HUDEP-2 (cell line): ENCODE data around the gene LAMB3.
"Not testable (repeated sequence)": the region's sequence is repeated elsewhere in the genome, so short reads cannot be mapped to it uniquely, and the experiment has no call there.

Experiments
- DNase-seq, 76 experiments: peaks; one replicate each; lab custom pipeline; 2025; ENCODE audit not compliant: unreplicated experiment in 76 of 76; lab: John Stamatoyannopoulos, UW

The LAMB3 gene

GRCh38 chr1:209652121-209652735, at the start of gene LAMB3:
Gene LAMB3, minus strand, starts transcription at chr1:209652425. Its CDS starts 1,481 bp downstream, at chr1:209650944.
- no peak for DNase-seq

- DNase-seq = not testable (repeated sequence)
Measured at GRCh38 chr1:209700686-209701085, 48.5 kb upstream of the LAMB3 start.

DNA sequence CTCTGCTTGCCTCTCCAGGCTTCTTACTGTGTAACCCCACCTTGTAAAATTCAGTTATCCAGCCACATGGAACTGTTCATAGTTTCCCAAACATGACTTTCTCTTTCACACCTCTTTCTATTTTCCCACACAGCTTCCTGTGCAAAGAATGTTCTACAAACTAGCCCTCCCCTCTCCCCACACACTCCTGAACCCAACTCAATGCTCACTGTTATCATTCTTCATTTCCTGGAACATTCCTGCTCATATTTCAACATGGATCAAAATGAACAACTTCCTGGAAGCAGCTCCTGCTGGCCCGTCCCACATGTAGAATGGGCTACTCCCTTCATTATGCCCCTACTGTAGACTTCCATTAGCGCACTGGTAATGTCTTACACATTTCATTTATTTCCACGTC, 44.9 kb upstream of the LAMB3 start:
- no peak for DNase-seq

DNA sequence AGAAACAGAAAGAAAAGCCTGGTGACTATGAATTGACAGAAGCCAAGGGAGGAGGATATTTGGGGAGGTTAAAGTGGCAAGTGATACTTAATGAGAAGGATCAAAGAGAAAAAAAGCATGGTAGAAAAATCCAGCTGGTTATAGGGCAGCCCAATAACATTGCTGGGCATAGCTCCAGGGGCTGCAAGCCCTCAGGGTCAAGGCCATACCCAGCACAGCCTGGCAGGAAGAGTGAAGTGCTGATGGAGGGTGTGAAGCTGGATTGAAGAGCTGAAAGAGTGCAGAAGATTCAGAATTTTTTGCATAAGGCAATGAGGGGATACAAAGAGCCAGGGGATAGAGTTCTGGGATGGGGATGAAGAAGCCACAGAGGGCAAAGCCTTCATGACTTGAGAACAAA, 44.4 kb upstream of the LAMB3 start:
- no peak for DNase-seq

DNA sequence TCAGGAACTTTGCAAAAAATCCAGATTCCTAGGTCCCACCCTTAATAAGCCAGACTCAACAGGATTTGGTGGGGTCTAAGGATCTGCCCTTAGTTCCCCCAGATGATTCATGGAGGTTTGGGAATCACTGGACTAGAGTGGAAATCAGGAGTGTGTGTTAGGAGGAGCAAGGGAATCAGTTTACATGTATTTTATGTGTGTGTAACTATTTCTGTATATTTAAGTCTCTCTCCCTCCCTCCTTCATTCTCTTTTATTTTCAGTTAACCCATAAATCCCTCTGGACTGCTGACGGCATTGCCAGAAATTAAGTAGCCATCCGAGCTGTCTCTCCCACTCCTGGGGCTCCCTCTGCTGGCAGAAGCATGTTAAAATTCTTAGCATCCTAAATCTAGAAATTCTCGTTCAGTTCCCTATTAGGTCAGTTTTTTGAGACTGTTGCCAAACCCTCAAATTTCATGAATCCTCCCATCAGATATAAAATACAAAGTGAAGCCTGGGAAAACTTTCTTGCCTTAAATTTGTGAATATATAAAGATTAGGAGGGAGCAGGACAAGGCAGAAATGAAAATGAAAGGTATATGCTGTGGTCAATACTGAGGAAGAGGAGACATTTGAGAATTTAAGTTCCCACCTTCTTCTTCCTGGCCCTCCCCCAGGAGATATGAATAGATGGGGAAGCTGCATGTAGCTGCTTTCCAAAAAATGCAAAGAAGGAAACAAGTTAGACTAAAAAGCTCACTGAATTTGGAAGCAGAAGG, 40.7 kb upstream of the LAMB3 start:
- peak in 53 of 76 experiments; percentile 3 to 70 (median 33) for DNase-seq

DNA sequence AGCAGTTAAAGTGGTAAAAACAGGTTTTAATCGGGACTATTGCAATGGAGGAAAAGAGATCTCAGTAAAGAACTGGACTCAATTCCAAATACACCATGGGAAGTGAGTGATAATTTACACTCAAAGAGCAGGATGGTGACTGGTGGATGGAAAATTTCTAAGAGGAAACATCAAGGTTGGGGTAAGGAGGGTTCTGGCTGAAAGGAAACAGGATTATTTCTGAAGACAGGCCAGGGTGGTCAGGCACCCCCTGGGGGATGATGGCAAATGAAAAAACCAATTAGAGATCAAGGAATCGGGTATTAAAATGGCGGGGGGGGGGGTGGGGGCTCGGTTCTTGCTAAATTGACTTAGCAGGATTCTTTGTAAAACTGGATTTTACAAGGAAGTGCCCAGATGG, 40.1 kb upstream of the LAMB3 start:
- DNase-seq = no peak

GRCh38 chr1:209691237-209691636, 39.0 kb upstream of the LAMB3 start:
- no peak for DNase-seq

GRCh38 chr1:209689477-209689876, 37.3 kb upstream of the LAMB3 start:
- peak in 10 of 76 experiments; percentile 3 to 30 (median 9) for DNase-seq

GRCh38 chr1:209688746-209689234, 36.6 kb upstream of the LAMB3 start:
- peak in 4 of 76 experiments; percentile 2 to 8 (median 4) for DNase-seq

- DNase-seq = peak in 2 of 76 experiments; percentile 16 to 25
Measured at GRCh38 chr1:209686322-209686721, 34.1 kb upstream of the LAMB3 start.

- DNase-seq = no peak
Measured at GRCh38 chr1:209685821-209686220, 33.6 kb upstream of the LAMB3 start.

- DNase-seq = no peak
Measured at GRCh38 chr1:209678981-209679539, 26.8 kb upstream of the LAMB3 start.

DNA sequence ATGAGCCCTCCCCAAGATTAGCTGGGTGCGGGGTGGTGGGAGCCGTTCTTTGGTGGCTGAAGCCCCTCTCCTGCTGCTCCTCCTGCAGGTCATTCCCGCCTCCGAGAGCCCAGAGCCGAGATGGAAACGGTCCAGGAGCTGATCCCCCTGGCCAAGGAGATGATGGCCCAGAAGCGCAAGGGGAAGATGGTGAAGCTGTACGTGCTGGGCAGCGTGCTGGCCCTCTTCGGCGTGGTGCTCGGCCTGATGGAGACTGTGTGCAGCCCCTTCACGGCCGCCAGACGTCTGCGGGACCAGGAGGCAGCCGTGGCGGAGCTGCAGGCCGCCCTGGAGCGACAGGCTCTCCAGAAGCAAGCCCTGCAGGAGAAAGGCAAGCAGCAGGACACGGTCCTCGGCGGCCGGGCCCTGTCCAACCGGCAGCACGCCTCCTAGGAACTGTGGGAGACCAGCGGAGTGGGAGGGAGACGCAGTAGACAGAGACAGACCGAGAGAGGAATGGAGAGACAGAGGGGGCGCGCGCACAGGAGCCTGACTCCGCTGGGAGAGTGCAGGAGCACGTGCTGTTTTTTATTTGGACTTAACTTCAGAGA, 23.4 kb upstream of the LAMB3 start:
- no peak for DNase-seq

DNA sequence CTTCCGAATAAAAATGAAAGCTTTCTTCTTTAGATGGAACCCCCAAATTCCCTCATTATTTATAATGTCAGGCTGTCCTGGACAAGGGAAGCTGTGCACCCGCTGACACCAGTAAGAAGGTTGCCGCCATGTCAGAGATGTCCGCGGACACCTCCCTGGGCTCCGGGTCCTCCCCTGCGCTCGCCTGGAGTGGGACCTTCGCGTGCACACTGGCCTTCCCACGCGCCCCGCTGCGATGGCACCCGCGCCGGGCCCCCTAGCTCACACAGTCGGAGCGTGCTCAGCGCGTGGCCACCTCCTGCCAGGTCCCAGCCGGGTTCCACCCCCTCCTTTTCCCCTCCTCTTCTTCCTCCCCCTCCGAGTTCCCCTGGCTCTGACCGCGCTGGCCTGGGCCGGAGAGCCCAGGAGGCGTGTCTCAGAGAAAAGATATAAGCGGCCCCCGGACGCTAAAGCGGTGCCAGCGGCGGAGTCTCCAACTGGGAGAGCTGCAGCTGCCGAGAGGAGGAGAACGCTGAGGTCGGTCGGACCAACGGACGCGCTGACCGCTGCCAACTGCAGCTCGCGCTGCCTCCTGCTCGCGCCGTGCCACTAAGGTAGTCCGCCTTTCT, 22.8 kb upstream of the LAMB3 start, which contains the start of gene G0S2:
G0S2 (plus strand) TSS at position 456 of the 608 bp plus-strand sequence. CDS start 273 bp downstream, outside the sequence.
- peak in 1 of 76 experiments; percentile 1 for DNase-seq

- no peak for DNase-seq
Measured at GRCh38 chr1:209673631-209674417, 21.6 kb upstream of the LAMB3 start.

- no peak for DNase-seq
Measured at GRCh38 chr1:209672705-209673630, 20.7 kb upstream of the LAMB3 start.

DNA sequence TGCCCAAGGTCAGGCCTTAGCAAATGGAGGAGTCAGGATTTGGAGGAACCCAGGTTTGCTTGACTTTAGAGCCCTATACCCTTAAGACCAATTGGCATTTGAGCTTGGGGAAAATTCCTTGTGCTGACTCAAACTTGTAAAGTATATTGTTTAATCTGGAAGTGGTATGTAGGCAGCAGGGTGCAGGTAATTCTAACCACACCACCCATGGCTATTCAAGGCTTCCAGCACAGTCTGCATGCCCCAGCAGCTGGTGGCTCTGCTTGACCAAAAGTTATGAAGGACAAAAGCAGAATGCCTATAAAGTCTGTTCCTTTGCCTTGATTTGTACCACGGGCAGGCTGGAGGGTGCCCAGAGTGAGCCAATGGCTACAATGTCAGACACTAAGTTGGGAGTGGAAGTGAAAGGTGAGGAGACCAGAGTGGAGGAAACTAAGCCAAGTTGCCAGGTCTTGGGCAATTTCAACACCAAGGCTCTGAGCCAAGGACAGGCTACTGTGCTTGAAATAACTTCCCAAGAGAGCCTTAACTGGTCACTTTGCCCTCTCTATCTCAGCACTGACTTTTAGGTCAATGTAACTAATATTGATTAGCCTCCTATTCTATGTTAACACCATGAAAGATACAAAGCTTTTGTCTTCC, 18.3 kb upstream of the LAMB3 start:
- no peak for DNase-seq

DNA sequence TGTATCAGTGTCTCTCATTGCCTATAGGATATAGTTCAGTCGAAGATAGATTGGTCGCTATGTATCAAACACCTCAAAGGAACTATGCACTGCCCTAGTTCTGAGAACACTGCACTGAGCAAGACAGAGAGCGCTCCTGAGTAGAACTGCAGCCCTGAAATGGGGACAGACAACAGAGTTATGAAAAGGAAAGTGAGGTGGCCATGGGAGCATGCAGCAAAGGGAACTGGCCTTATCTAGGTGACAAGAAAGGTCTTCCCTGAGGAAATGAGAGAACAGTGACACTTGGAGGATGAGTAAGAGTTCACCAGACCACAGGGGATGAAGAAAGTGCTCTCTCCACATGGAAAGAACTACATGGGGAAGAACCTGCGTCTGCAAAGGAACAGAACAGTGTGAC, 15.5 kb upstream of the LAMB3 start:
- no peak for DNase-seq
